HG03378 (cell line): ENCODE results near the gene MCU.
"Not testable (repeated sequence)": the region's sequence is repeated elsewhere in the genome, so short reads cannot be mapped to it uniquely, and the experiment has no call there.

ENCODE experiments used
- ATAC-seq: cut with Tn5 transposase; IDR thresholded peaks from one replicate; pipeline ENCODE4 v1.9.1; 2021; ENCODE audit warnings: mild to moderate bottlenecking, moderate library complexity; ENCODE audit not compliant: unreplicated experiment

MCU gene

GRCh38 chr10:72758930-72759329 is 67.0 kb downstream of the MCU start:
- ATAC-seq = not testable (repeated sequence)

- ATAC-seq = no peak
Observed at GRCh38 chr10:72759584-72759983, 67.6 kb downstream of the MCU start.

GRCh38 chr10:72761498-72761897 is 69.6 kb downstream of the MCU start:
- ATAC-seq = no peak

- no peak for ATAC-seq
Observed at GRCh38 chr10:72762042-72762441, 70.1 kb downstream of the MCU start.

- ATAC-seq = no peak
Observed at GRCh38 chr10:72763201-72763600, 71.3 kb downstream of the MCU start.

GRCh38 chr10:72764151-72764550 is 72.2 kb downstream of the MCU start:
- no peak for ATAC-seq

GRCh38 chr10:72765051-72765745 is 73.3 kb downstream of the MCU start:
- ATAC-seq = no peak

- ATAC-seq = not testable (repeated sequence)
Observed at GRCh38 chr10:72771195-72771594, 79.3 kb downstream of the MCU start.

- no peak for ATAC-seq
Observed at GRCh38 chr10:72772031-72772430, 80.1 kb downstream of the MCU start.

GRCh38 chr10:72779874-72780273 is 87.9 kb downstream of the MCU start:
- no peak for ATAC-seq

GRCh38 chr10:72782649-72783330 is 90.8 kb downstream of the MCU start:
- no peak for ATAC-seq

GRCh38 chr10:72783410-72783833 is 91.5 kb downstream of the MCU start:
- ATAC-seq = no peak

- ATAC-seq = no peak
Observed at GRCh38 chr10:72784551-72785351, 92.8 kb downstream of the MCU start.

GRCh38 chr10:72785409-72785808 is 93.5 kb downstream of the MCU start:
- ATAC-seq = no peak

GRCh38 chr10:72790216-72790990 is 98.5 kb downstream of the MCU start:
- no peak for ATAC-seq

- ATAC-seq = no peak
Observed at GRCh38 chr10:72792288-72792687, 100.3 kb downstream of the MCU start.

GRCh38 chr10:72793752-72794151 is 101.8 kb downstream of the MCU start:
- ATAC-seq = no peak

- no peak for ATAC-seq
Observed at GRCh38 chr10:72794260-72794659, 102.3 kb downstream of the MCU start.

- no peak for ATAC-seq
Observed at GRCh38 chr10:72796042-72796441, 104.1 kb downstream of the MCU start.

GRCh38 chr10:72796538-72796937 is 104.6 kb downstream of the MCU start:
- ATAC-seq = no peak
